EL (cell line): ENCODE data around the gene SKAP1.
"Not testable (repeated sequence)": the region's sequence is repeated elsewhere in the genome, so short reads cannot be mapped to it uniquely, and the experiment has no call there.

Experiments
- DNase-seq: peaks from one replicate; pipeline ENCODE4 v3.0.0-alpha.2; 2016

Gene SKAP1

DNA sequence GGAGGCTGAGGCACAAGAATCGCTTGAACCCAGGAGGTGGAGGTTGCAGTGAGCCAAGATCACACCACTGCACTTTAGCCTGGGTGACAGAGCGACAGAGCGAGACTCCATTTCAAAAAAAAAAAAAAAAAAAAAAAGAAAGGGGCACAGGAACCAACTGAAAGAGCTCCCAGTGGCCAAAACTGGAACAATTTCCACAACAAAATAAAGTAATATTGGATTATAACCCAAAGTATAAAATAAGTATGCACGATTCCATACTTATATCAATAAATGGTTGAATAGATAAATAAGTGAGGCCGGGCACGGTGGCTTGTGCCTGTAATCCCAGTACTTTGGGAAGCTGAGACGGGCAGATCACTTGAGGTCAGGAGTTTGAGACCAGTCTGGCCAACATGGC is 19.2 kb downstream of the SKAP1 start:
- DNase-seq, result not testable (repeated sequence)

DNA sequence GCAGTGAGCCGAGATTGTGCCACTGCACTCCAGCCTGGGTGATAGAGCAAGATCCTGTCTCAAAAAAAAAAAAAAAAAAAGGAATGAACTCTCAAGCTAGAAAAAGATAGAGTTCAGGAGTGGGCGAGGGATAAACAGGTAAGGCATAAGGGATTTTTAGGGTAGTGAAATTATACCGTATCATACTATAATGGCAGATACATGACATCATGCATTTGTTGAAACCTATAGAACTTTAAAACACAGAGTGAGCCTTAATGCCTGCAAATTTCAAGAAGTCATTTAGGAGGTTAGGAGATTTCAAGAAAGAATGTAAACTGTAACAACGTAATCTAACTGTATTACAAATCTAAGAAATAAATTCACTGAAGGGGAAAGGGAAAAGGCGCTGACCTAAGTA is 20.4 kb downstream of the SKAP1 start:
- no peak for DNase-seq

DNA sequence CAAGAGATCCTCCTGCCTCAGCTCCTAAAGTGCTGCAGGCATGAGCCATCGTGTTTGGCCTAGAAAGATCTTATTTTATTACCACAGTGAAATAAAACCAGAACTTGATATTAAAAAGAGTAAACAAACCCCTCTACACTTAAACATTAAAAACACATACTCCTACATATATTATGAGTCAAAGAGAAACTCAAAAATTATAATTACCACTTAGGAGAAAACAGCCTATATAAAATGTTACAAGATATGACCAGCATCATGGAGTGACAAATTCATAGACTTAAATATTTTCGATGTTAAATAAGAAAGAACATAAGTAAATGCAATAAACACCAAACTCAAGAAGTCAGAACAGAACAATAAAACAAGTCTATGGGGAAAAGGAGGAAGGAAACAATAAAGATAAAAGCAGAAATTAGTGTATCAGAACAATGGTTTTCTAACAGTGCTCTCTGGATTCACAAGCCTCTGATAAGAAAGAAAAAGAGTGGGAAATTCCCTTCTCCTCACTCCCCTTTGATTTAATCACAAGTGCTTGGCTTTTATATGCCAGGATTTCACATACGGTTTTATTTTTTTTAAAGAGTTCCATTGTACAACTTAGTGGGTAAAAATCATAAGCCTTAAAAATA is 23.0 kb downstream of the SKAP1 start:
- no peak for DNase-seq

DNA sequence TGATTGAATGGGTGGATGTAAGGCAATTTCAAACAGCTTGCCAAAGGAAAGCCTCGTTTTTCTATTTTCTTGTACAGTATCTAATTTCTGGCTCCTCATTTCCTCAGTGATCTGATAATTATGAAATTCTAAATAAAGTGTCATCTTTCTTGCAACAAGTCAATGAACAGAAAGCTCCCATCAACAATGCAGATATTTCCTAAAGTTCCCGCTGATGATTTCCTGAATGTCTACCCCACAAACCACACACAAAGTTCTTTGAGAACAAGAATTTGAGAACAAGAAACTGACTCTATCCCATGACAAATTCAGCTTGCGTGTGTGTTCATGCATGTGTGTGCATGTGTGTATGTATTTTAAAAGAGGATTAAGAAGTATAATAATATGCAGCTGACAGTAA is 35.2 kb downstream of the SKAP1 start:
- DNase-seq, result no peak

DNA sequence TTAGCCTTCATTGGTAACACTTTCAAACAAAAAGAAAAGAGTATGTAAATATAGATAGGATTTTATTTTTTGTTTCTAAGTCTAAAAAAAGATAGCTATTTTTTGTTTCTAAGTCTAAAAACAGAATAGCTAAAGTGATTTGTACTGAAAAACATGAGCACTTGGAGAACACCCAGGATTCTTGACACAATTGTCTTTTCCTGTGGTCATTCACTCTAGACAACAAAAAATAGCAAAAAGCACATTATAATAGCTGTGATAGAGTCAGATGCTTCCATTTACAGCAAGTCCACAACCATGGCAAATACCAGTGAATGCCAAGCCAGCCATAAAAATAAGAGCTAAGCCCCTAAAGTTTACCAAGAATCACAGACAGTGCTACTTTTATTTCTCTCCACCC is 36.7 kb downstream of the SKAP1 start:
- DNase-seq, result no peak

DNA sequence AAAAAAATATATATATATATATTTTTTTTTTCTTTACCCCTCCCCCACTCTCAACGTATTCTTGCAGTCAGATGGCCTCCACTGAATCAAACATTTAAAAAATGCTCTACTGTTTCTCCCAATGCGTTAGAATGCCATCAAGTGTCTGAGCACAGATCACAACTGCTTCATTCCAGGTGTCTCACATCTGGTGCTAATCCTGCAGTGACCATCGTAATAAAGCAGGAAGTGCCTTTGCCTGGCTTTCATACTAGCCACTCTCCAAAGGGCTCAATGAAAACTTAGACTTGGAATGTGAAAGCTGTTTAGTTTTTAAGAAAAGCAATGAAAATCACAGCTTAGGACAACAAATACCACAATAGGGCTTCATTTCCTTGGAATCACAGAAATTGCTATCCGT is 37.2 kb downstream of the SKAP1 start:
- DNase-seq, result no peak

DNA sequence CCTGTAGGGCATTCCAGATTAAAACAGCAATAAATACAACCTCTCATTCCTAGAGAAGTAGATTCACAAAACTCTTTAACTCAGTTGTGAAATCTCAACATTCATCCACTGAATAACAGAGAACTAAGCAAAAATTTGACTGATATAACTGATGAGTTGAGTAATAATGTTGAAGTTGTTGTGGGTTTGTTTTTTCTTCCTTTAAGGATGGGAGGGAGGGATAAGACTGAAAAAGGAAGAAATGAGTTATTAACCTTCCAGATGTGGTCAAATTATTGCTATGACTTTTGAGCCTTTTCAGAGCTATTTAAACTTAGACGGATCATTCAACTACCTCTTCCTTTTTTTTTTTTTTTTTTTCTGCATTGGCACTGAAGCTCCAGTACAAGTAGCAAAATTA is 38.6 kb downstream of the SKAP1 start:
- DNase-seq, result no peak

DNA sequence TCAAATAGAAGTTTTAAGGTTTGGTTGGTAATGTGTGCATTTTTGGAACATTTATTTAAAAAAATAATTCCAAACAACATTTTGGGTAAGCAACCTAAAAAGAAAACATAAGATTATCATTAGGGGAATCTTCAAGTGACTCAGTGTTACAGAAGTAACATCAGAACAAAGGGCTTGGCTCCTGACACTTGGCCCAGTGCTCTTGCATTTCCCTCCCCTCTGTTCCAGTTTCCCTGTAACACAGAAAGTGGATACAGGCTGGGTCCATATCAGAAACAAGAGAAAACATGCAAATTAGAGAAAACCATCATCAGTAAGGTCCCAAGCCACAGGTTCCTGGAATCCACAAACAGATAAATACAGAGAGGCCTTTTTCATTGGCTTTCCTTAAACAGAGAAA is 40.1 kb downstream of the SKAP1 start:
- no peak for DNase-seq

DNA sequence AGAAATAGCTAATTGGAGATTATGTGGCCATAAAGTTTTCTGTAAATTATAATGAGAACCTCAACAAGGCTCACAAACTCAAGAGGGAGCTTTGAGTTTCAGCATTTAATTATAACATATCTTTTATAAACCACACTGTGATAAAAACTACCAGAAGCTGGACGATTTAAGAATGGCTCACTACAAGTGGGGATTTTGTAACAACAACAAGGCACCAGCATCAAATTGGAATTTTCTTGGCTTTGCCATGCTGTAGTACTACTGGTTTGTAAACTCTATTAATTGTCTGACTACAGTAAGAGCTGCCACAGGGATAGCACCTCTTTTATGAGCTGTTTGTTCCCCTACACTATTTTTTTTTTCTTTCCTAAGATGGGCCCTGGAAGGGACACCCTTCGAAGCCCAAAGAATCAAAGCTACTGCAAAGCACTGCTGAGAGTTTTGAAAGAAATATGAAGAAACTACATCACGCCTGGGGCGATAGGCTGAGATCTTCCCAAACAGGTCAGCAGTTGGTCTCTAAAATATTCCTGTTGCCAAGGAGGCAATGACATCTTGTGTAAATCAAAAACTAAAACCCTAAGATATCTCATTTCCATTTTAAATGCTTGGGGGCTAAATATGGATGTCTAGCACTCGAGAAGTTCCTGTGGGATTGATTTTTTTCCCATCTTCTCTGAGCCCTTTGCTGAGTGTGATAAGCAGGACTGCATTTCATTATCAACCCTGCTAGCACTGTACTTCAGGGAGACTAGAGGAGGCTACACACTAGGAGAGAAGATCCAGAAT is 40.9 kb downstream of the SKAP1 start:
- DNase-seq, result no peak

DNA sequence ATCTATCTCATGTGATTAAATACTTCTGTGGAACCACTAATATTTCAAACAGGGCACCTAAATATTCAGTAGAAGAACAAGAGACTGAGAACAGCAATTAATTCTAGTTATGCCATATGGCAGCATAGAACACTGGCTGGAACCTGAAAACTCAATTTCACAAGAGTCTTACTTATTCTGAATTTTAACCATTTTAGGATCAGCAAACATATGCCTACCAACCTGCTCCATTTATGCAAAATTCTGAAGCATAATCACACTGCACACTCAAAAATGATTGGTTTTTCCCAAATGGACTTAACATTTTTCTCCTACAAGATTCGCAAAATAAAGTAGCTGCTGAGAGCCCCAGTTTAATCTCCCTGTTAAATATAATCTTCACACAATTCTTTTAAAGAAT is 43.2 kb downstream of the SKAP1 start:
- no peak for DNase-seq

DNA sequence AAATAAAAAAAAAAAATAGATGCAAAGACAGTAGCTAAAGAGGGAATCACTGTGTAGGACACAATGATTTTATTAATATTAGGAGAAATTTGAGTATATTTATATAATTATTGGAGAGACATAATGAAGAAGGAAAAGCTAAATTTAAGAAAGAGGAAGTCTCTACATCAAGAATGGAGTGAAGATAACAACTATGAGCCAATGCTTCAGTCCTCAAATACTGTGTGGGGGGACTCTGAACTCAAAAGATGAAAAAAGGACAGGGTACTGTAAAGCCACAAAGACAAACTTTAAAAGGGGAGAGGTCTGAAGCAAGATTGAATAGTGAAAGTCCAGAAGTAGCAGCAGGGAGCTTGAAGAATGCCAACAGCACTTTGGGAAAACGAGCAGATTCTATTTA is 44.7 kb downstream of the SKAP1 start:
- no peak for DNase-seq

DNA sequence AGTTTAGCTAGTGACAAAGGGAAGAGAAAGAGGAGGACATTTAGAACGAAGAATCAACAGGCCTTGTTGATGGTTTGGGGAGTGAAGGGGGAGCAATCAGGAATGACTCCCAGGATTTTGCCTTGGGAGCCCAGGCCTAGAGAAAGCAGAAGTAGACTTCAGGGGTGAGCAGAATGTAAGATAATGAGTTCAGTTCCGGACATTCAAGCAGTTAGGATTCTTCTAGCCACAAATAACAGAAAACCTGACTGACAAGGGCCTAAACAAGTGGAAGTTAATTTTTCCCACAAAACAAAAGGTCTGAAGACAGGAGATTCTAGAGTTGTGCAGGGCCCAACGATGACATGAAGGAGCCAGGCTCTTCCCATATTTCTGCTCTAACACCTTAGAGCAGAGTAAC is 45.9 kb downstream of the SKAP1 start:
- DNase-seq, result no peak

DNA sequence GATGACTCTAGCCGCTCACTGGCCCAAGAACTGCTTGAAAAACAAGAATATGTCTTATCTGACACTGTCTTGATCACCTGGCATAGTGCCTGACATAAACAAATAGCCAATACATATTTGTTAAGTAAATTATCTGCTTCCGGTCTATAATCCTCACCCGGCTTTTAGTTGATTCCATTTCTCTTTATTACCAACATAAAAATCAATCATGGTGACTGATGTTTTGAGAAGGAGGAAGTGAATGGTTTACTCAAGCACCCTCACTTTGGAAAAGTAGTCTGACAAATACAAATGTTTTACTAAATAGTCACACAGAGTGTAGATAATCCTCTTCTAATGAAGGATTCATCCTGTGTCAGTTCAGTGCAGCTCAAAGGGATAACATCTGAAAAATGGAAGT is 47.0 kb downstream of the SKAP1 start:
- DNase-seq, result no peak

DNA sequence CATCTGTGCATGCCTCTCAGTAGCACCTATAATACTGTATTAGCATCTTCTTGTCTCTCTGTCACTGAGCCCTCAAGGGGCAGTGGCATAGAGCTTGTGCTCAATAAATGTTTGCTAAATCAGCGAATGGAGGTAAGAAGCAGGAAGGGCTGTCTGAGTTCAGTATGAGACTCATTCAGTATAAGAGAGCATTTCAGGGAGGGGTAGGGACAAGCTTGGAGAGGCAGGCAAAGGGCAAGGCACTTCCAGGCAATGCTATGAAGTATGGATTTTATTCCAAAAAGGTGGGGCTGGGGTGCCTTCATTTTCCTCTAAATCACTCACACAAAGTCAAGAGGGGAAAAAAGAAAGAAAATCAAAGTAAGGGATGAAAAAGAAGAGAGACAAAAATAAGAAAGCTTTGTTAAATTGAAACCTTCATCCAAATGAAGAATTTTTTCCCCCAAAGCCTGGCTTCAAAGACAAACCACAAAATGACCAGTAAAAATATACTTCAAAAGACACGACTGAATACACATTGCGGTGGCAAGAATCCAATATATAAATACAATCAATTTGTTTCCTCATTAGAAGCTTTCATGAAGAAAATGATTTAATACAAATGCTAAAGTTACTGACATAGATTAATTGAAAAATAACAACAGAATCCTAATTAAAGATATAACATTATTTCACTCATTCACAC is 51.2 kb downstream of the SKAP1 start:
- no peak for DNase-seq

DNA sequence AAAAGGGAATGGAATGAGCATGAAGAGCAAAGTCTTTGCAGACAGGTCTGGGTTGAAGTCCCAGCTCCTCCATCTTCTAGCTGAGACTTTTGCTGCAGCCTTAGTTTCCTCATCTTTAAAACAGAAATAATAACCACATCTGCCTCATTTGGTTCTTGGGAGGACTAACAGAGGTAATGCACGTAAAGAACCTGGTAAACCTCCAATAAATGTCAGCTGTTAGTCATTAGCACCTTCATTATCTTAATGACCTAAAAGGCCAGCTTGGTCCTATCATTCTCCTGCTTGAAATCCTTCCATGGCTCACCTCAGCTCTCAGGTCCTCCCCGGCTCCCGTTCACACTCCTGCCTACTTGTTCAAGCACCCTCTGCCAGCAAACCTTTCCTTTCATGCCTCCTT is 51.8 kb downstream of the SKAP1 start:
- no peak for DNase-seq

DNA sequence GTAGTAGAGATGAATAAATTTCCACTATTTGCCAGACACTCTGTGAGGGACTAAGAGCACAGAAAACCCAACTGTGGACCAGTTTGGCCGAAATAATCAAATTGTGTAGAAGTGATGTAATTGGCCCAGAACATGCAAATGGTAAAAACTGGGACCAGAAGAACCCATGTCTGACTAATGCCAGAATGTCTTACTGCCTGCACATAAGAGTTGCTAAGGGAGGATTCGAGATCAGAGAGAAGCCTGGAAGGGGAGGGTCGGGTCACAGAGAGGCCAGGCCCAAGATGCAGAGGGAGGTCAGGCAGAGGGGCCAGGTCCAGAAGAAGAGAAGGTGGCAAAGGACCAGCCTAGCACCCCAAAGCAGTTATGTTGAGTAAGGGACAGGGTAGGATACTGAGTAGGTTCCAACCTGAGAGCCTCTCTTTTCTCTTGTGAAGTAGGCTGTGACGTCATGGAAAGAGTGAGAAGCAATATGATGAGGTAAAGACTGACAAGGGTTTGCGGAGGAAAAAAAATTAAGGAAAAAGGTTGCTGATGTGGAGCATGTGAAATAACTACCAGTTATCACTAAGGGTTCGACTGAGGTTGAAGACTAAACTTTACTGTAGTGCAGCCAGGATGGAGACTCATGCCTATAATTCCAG is 53.2 kb downstream of the SKAP1 start:
- DNase-seq, result no peak

DNA sequence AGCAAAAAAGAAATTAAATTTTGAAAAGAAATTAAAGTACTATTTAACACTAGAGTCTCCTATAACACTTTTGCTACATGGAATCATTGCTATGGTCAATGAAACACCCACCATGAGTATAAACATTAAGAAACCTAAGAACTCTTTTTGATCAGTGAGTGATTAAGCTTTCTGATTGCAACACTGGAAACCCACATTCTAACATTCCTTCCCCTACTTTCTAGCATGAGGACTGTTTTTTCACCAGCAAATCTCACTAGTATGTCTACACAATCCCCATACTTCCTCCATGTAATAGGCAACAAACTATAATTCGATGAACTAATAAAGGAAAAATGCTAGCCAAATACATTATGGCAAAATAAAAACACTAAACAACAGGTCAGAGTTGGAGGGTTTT is 54.7 kb downstream of the SKAP1 start:
- peak; percentile 5 for DNase-seq

DNA sequence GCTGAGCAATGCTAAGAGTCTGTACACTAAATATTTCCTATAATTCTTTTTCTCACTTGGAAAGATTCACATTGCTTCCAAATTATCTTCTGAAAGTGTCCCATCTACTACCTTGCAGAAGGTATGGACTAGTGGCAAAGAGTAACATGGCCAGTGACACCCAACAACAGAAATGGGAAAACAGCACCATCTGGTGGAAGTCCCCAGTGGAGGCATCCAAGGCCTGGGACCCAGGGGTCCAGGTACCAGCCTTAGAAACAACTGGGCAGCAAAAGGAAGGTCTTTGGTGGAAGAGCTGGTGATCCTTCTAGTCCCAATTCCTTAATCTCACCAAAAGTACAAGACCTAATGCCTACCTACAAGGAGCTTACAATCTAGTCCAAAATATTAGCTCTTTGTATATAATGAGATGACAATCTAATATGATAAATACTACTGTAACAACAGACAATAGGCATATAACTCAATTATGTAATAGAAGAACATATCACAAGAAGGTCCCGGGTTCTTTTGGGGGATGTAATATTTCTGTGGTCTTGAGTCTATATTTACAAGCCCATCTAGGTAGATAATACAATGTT is 55.3 kb downstream of the SKAP1 start:
- peak; percentile 23 for DNase-seq

DNA sequence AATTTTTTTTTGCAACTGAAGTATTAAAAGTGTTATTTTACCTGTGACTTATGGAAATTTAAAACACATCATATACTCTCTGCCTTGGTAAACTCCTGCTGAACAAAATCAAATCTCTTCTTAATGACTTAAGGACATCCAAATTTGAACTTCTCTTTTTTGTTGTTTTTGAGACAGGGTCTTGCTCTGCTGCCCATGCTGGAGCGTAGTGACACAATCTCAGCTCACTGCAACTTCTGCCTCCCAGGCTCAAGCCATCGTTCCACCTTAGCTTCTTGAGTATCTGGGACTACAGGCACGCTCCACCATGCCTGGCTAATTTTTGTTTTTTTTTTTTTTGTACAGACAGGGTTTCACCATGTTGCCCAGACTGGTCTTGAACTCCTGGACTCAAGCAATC is 56.1 kb downstream of the SKAP1 start:
- DNase-seq, result no peak

DNA sequence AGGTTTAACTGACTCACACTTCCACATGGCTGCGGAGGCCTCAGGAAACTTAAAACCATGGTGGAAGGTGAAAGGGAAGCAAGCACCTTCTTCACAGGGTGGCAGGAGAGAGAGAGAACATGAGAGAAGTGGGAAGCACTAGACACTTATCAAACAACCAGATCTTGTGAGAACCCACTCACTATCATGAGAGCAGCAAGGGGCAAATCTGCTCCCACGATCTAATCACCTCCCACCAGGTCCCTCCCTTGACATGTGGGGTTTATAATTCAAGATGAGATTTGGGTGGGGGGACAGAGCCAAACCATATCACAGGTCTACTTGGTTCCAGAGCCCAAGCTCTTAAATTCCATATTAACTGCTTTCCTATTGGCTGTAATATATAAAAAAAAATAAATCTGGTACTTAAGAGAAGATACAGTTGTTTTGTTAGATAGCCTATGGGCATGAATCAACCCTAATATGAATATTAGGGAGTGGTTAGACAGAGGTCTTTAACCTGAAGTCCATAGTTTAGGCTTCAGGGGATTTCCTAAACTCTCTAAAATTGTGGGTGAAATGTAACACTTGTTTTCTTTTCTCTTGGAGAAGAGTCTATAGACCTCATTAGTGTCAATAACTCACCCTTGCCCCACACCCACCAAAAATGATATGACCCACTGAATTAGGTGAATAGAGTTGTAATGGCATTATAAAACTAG is 56.7 kb downstream of the SKAP1 start:
- DNase-seq, result no peak

DNA sequence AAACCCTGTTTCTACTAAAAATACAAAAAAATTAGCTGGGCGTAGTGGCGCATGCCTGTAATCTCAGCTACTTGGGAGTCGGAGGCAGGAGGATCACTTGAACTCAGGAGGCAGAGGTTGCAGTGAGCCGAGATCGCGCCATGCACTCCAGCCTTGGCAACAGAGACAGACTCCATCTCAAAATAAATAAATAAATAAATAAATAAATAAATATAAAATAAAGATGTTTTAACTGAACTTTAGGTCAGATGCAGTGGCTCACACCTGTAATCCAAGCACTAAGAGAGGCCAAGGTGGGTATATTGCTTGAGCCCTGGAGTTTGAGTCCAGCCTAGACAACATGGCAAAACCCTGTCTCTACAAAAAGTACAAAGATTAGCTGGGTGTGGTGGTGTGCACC is 61.0 kb downstream of the SKAP1 start:
- not testable (repeated sequence) for DNase-seq

DNA sequence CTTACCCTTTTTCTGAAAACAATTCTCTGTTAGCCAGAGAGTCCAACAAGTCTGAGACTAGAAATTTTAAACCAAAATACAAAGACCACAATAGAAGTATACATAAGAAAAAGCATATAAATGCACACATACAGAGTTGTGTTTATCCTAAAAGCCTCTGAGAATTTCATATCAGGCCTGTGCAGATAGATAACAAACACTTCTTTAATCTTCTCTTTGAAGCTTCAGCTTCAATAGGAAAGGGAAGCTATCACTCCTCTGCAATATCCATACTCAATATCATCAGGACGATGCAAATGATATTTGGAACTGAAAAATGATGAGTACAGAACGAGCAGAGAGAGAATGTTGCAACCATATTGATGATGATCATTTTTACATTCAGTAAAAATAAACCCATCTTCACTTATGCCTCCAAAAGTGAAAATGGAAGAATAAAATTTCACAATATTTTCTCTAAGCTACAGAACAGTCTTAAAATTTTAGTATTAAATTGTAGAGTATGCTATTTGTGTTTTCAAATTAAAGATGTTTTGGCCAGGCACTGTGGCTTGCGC is 61.6 kb downstream of the SKAP1 start:
- DNase-seq, result no peak
